Measurements from ENCODE around the gene DCLK1. TPM values are rescaled to one million over a fixed set of nuclear protein-coding genes. Genes with fewer than 3 reads are reported as not detected.

DCLK1 gene
- total RNA-seq, 1 experiment from 2014 or later: 36.2 TPM

- no peak overlapping the region for H3K4me2 ChIP-seq (ENCODE audit: insufficient read depth, insufficient read length, low read length)
- no peaks in the 10 kb centered on the region for H3K9me3 ChIP-seq (ENCODE audit: control insufficient read depth, low read depth, low read length)
- H2BK5ac ChIP-seq (ENCODE audit: insufficient read length, low read length): no peak overlapping the region
- H3K27me3 ChIP-seq (ENCODE audit: insufficient read depth, low read length): no peaks in the 10 kb centered on the region
- no peaks in the 10 kb centered on the region for H3K4me1 ChIP-seq (ENCODE audit: insufficient read depth, low read length)
- no peaks in the 10 kb centered on the region for H3K79me1 ChIP-seq (ENCODE audit: insufficient read depth, low read depth, low read length, poor library complexity, severe bottlenecking)
- no peak overlapping the region for H3K4me3 Mint-ChIP-seq
- no peak overlapping the region for H3K9ac ChIP-seq (ENCODE audit: extremely low read depth, insufficient read length, low read length)
- no peak overlapping the region for H2BK15ac ChIP-seq (ENCODE audit: low read depth, low read length)
- H4K5ac ChIP-seq (ENCODE audit: insufficient read length, low read depth, low read length): no peak overlapping the region
- TF ChIP-seq CTCF (conservative IDR thresholded peaks at IDR 0.05): peak; percentile 46; the same call in 2 of the 3 replicates
- no peak overlapping the region for H3K18ac ChIP-seq (ENCODE audit: insufficient read length, low read depth, low read length)
- H2AFZ ChIP-seq (ENCODE audit: low read length): no peak overlapping the region
- H3K36me3 Mint-ChIP-seq (ENCODE audit: insufficient read depth in 1 of 3, low read depth in 3 of 3): peaks cover 5 to 10% (median 6%) of the 10 kb centered on the region in 3 experiments; a peak in 6 of 7 replicates
- H3T11ph ChIP-seq (ENCODE audit: low read length): no peak overlapping the region
- no peak overlapping the region for H3K23ac ChIP-seq (ENCODE audit: insufficient read length, low read depth, low read length)
- H3K56ac ChIP-seq (ENCODE audit: insufficient read length, low read depth, low read length): no peak overlapping the region
- H3K27me3 Mint-ChIP-seq (ENCODE audit: low read depth): no peaks in the 10 kb centered on the region
- no peak overlapping the region for H3K4ac ChIP-seq (ENCODE audit: low read depth, low read length)
- no peak overlapping the region for H3K27ac Mint-ChIP-seq
- H4K8ac ChIP-seq (replicated peaks; ENCODE audit: insufficient read length, low read depth, low read length): no peak overlapping the region
- no peak overlapping the region for H2BK120ac ChIP-seq (ENCODE audit: low read depth, low read length, poor library complexity, severe bottlenecking)
- no peaks in the 10 kb centered on the region for H3K23me2 ChIP-seq (ENCODE audit: insufficient read length, low read depth, low read length, poor library complexity, severe bottlenecking)
- no peaks in the 10 kb centered on the region for H4K20me1 ChIP-seq (ENCODE audit: control insufficient read depth, insufficient read depth, insufficient read length)
- H3K27ac ChIP-seq (ENCODE audit: insufficient read length, low read depth, low read length): no peak overlapping the region
- H3K79me2 ChIP-seq (ENCODE audit: insufficient read depth, low read length): no peaks in the 10 kb centered on the region
- no peak overlapping the region for H2BK12ac ChIP-seq (ENCODE audit: insufficient read length, low read depth, low read length)
- H4K91ac ChIP-seq (ENCODE audit: insufficient read length, low read depth, low read length): no peak overlapping the region
- H3K14ac ChIP-seq (ENCODE audit: insufficient read depth, low read length): no peak overlapping the region
- no CpG with 5 or more reads among the region's 5 CpGs for WGBS (ENCODE audit: extremely low coverage, insufficient read length, low lambda C conversion rate)
- no peak overlapping the region for H2BK20ac ChIP-seq (ENCODE audit: low read depth, low read length, poor library complexity, severe bottlenecking)
- no peak overlapping the region for H2AK5ac ChIP-seq (ENCODE audit: insufficient read length, low read length)
- DNase-seq: no peak
- H3K4me1 Mint-ChIP-seq: 0 out of 4 replicates have a peak, but pooled peaks cover 0 to 3% of the 10 kb centered on the region in 2 experiments
- H3K9me3 Mint-ChIP-seq: peaks cover 8 to 11% of the 10 kb centered on the region in 2 experiments
Observed at GRCh38 chr13:35961461-35962220, 169.5 kb downstream of the DCLK1 start.
